Eye (tissue), 1 donor: ENCODE data around the gene CNNM3.
"Not testable (repeated sequence)": the region's sequence is repeated elsewhere in the genome, so short reads cannot be mapped to it uniquely, and the experiment has no call there.

ENCODE experiments used
- DNase-seq: peaks from one replicate; pipeline ENCODE4 v3.0.0-alpha.2; 2015

Gene CNNM3

GRCh38 chr2:96816127-96816835 lies at the start of gene CNNM3:
CNNM3 (plus strand) TSS chr2:96816268; CDS start chr2:96816278, 10 bp downstream.
- peak; percentile 98 for DNase-seq

GRCh38 chr2:96767135-96767871 lies 48.8 kb upstream of the CNNM3 start:
- no peak for DNase-seq

GRCh38 chr2:96768083-96768561 lies 47.9 kb upstream of the CNNM3 start:
- no peak for DNase-seq

GRCh38 chr2:96769814-96770213 lies 46.3 kb upstream of the CNNM3 start:
- DNase-seq = no peak

GRCh38 chr2:96770442-96771202 lies 45.4 kb upstream of the CNNM3 start:
- no peak for DNase-seq

- no peak for DNase-seq
Observed at GRCh38 chr2:96771796-96772618, 44.1 kb upstream of the CNNM3 start.

- no peak for DNase-seq
Observed at GRCh38 chr2:96772903-96773671, 43.0 kb upstream of the CNNM3 start.

GRCh38 chr2:96773922-96774321 lies 42.1 kb upstream of the CNNM3 start:
- DNase-seq = no peak

- no peak for DNase-seq
Observed at GRCh38 chr2:96775160-96775559, 40.9 kb upstream of the CNNM3 start.

GRCh38 chr2:96783388-96783787 lies 32.7 kb upstream of the CNNM3 start:
- no peak for DNase-seq

GRCh38 chr2:96787411-96787810 lies 28.7 kb upstream of the CNNM3 start:
- no peak for DNase-seq

- peak; percentile 49 for DNase-seq
Observed at GRCh38 chr2:96788442-96789244, 27.4 kb upstream of the CNNM3 start.

GRCh38 chr2:96789245-96789617 lies 26.8 kb upstream of the CNNM3 start:
- DNase-seq = no peak

- no peak for DNase-seq
Observed at GRCh38 chr2:96792772-96793749, 23.0 kb upstream of the CNNM3 start.

- DNase-seq = no peak
Observed at GRCh38 chr2:96795076-96795475, 21.0 kb upstream of the CNNM3 start.

- DNase-seq = not testable (repeated sequence)
Observed at GRCh38 chr2:96796497-96796896, 19.6 kb upstream of the CNNM3 start.

- DNase-seq = no peak
Observed at GRCh38 chr2:96797066-96797625, 18.9 kb upstream of the CNNM3 start.

- no peak for DNase-seq
Observed at GRCh38 chr2:96798733-96799622, 17.1 kb upstream of the CNNM3 start.
